ENCODE data around the gene MPRIP.

MPRIP gene

DNA sequence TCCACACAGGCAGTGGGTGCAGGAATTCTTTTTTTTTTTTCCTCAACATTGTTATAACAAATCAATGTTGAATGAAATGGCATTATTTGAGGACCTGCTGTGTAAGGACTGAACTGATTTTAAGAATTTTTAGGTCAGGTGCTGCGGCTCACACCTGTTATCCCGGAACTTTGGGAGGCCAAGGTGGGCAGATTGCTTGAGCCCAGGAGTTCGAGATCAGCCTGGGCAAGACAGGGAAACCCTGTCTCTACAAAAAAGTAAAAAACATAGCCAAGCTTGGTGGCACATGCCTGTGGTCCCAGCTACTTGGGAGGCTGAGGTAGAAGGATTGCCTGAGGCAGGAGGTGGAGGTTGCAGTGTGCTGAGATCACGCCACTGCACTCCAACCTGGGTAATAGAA lies 12.4 kb downstream of the MPRIP start:
- in situ Hi-C loops (cut with HindIII; ENCODE audit: low sequenced_read_pairs) = loop anchor here (5.0 kb wide), 2 partner anchors 43 to 103 kb away; no protein-coding TSS in a partner anchor
- H3K4me3 ChIP-seq (ENCODE audit: low read depth, low read length) = no peak overlapping the region
- no peak for DNase-seq (ENCODE audit: low read depth)
- TF ChIP-seq, protein P1, sequence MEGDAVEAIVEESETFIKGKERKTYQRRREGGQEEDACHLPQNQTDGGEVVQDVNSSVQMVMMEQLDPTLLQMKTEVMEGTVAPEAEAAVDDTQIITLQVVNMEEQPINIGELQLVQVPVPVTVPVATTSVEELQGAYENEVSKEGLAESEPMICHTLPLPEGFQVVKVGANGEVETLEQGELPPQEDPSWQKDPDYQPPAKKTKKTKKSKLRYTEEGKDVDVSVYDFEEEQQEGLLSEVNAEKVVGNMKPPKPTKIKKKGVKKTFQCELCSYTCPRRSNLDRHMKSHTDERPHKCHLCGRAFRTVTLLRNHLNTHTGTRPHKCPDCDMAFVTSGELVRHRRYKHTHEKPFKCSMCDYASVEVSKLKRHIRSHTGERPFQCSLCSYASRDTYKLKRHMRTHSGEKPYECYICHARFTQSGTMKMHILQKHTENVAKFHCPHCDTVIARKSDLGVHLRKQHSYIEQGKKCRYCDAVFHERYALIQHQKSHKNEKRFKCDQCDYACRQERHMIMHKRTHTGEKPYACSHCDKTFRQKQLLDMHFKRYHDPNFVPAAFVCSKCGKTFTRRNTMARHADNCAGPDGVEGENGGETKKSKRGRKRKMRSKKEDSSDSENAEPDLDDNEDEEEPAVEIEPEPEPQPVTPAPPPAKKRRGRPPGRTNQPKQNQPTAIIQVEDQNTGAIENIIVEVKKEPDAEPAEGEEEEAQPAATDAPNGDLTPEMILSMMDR (IDR thresholded peaks at IDR 0.05; ENCODE audit: low read depth, low read length, missing control alignments) = no peak

DNA sequence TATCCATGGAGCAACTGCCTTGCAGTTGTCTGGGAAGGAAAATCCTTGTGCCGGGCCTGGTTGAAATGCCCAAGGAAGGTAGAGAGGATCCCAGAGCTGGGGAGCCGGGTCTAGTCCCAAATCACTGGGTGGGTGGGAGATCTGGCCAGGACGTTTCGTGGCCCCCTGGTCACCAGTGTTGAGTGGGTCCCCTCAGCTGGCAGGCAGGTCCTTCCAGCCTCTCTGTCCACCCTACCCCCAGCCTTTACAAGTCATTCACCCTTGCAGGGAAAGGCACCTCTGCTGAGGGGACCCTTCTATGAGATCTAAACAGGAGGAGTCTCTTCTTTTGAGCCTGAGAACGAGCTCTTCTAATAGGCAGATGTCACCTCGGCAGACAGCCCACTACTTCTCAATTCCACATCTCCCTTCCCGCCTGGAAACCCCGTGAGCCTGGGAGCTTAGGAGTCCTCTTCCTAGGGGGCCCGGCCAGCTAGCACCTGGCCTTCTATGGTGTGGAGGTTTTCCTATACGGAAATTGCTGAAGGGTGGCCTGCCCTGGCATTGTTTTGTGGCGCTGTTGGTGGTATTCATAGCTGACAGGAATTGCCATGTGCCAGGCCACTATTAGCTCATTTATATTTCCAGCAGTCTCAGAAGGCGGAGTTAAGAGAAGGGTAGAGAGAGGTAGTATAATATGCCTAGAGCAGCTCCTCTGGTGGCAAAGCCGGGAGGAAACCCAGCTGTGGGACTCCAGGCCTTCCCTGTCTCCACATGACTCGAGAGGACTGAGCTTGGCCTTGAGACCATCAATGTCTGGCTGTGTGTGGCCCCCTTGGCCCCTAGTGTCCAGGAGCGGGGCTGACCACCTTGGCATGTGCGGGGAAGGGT lies 13.3 kb downstream of the MPRIP start:
- in situ Hi-C loops (cut with HindIII; ENCODE audit: low sequenced_read_pairs) = no loop called here
- DNase-seq (ENCODE audit: low read depth) = no peak
- TF ChIP-seq, protein P1 (IDR thresholded peaks at IDR 0.05; ENCODE audit: low read depth, low read length, missing control alignments) = peak; percentile 5
- no peak overlapping the region for H3K4me3 ChIP-seq (ENCODE audit: low read depth, low read length)

DNA sequence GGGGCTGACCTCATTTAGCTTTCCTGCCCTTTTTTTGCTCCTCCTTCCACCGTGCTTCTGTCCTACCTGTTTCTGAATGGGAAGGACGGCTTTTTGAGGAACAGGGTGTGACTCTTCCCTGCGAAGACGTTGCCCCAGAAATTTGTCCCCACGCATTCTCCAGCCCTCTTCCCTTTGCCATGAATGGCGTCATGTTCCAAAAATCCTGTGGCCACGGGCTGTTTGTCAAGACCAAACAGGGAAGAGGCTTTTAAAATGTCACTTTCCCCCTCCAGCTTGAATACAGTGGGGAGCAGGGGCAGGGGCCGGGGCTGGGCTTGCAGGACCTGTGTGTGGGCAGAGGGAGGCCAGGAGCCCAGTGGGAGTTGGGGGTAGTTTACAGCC lies 13.9 kb downstream of the MPRIP start:
- TF ChIP-seq, protein P1 (IDR thresholded peaks at IDR 0.05; ENCODE audit: low read depth, low read length, missing control alignments) = no peak
- in situ Hi-C loops (cut with HindIII; ENCODE audit: low sequenced_read_pairs) = no loop called here
- DNase-seq (ENCODE audit: low read depth) = no peak
- no peak overlapping the region for H3K4me3 ChIP-seq (ENCODE audit: low read depth, low read length)

DNA sequence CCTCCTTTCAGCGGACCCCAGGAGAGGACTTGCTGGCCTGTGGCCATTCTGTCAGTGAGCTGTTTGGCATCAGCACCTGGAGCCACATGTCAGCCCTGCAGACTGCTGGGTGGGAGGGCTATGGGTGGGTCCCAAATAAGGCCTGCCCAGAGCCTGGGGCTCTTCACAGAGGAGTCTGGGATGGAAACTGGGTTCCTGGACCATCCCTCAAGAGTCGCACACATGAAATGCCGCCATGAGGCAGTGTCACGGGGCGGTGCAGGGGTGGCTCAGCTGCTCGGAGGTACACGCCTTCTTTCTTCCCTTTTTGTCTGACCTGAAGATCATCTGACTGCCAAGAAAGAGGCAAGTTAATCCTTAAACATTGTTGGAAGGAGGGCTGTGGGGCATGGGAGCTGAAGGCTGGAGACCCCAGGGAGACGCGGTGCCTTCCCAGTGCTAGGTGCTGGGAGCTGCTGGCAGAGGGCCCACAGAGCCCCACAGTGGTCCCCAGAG lies 14.8 kb downstream of the MPRIP start:
- in situ Hi-C loops (cut with HindIII; ENCODE audit: low sequenced_read_pairs) = no loop called here
- no peak overlapping the region for H3K4me3 ChIP-seq (ENCODE audit: low read depth, low read length)
- DNase-seq (ENCODE audit: low read depth) = no peak
- TF ChIP-seq, protein P1 (IDR thresholded peaks at IDR 0.05; ENCODE audit: low read depth, low read length, missing control alignments) = no peak

DNA sequence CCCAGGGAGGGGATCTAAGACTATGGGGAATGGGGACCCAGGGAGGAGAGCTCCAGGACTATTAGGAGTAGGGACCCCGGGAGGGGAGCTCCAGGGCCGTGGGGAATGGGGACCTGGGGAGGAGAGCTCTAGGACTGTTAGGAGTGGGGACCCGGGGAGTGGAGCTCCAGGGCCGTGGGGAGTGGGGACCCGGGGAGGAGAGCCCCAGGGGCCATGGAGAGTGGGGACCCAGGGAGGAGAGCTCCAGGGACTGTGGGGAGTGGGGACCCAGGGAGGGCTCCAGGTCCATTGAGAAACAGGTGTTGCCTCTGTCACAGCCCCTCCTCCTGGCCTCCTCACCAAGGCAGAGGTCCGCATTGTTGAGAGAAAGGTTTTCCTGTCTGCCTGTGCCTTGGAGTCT lies 16.0 kb downstream of the MPRIP start:
- DNase-seq (ENCODE audit: low read depth) = no peak

DNA sequence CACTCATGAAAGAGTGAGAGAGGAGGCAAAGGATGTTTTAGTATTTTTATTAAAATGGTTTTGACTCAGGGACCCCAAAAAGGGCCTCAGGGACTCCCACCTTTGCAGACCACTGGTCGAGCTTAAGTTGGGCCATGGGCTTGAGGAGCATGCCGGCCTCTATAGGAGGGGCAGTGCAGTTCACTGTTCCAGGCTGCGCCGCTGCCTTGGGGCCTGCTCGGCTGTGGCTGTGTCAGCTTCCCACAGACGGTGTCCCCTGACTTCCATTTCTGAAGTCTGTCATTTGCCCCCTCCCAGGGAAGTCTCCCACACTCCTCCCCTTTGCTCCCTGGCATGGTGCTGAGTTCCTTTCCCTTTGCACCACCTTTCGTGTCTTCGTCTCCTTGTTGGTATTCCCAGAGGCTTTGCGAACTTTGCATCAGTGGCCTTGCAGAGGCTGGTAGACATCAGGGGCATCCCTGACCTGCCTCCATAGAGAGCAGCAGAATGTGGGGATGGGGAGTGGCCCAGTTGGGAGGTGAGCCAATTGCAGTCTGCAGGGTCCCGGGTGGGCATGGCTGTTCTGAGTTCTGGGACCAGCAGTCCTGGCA lies 17.1 kb downstream of the MPRIP start:
- DNase-seq (ENCODE audit: low read depth) = no peak
- H3K4me3 ChIP-seq (ENCODE audit: low read depth, low read length) = no peak overlapping the region
- in situ Hi-C loops (cut with HindIII; ENCODE audit: low sequenced_read_pairs) = no loop called here
- TF ChIP-seq, protein P1 (IDR thresholded peaks at IDR 0.05; ENCODE audit: low read depth, low read length, missing control alignments) = no peak

More for the DNA sequence above, 16.0 kb downstream of the MPRIP start:
- TF ChIP-seq, protein P1 (IDR thresholded peaks at IDR 0.05; ENCODE audit: low read depth, low read length, missing control alignments) = no peak
- H3K4me3 ChIP-seq (ENCODE audit: low read depth, low read length) = no peak overlapping the region
- in situ Hi-C loops (cut with HindIII; ENCODE audit: low sequenced_read_pairs) = no loop called here

Measured in astrocyte of the cerebellum (primary cell).